Measurements from ENCODE around the gene DBP.

The DBP gene

DNA sequence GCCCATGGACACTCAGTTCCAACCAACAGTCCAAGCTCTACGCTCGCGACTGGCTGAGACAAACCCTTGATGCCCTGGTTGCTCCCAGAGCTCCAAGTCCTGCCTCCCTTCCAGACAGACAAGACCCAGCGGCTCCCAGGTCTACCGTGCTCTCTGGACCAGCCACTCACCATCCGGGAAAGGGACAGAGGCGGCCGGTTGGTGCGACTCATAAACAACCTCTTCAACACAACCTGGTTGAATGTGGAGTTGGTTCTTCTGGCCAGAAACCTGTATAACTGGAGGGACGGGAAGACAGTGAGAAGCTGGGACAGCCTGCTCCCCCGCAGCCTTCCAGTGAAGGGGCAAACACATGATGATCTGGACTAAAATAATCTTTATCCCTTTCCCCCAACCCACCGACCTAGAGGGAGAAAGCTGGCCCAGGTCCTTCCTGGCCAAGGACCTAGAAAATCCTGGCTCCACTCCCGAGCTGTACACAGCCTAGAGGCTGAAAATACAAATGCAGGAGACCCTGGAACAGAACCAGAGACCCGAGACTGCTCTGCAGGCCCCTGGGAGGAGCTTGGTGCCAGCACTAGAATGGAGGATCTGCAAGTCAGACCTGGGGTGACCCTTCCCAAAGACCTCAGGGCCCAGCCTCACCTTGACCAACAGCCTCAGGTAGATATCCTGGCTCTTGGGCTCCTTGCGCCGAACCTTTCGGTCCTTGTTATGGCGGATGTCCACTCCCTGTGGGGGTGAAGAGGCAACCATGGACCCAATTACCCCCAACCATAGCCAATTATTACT lies 19.8 kb downstream of the DBP start:
- Mint-ChIP-seq H3K27me3 (no peaks in the 10 kb centered on the region), H3K4me3 (peak overlapping the region; percentile 98), H3K36me3 (ENCODE audit: low read depth) (peaks cover 81% of the 10 kb centered on the region), H3K27ac (peak overlapping the region; percentile 99), H3K4me1 (ENCODE audit: low read depth) (peaks cover 37% of the 10 kb centered on the region), H3K9me3 (no peaks in the 10 kb centered on the region)
- no peak for DNase-seq

DNA sequence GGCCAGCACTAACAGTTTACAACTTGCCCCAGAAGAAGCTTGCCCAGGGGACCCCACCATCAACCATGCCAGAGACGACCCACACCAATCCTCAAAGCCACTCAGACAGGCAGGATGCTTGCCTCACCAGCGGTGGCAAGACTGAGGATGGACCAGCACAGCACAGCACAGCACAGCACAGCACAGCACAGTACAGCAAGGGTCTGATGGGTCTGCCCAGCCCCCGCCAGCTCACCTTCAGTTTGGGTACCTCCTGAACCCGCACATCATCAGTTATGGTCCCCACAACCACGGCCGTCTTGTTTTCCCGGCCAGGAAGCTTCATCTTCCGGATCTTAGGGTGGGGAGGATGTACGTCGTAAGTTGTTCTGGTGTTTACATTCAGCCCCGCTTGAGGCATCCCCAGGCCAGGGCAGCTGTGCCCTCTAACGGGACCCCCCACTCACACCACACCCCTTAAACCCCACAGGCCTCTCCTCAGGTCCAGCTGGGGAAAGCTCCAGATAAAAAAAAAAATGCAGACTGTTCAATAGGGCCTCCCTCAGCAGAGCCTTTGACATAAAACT lies 20.6 kb downstream of the DBP start:
- no peaks in the 10 kb centered on the region for H3K27me3 Mint-ChIP-seq
- peak overlapping the region; percentile 98 for H3K4me3 Mint-ChIP-seq
- DNase-seq, result no peak
- H3K36me3 Mint-ChIP-seq (ENCODE audit: low read depth), result peaks cover 80% of the 10 kb centered on the region
- peaks cover 32% of the 10 kb centered on the region for H3K4me1 Mint-ChIP-seq (ENCODE audit: low read depth)
- H3K9me3 Mint-ChIP-seq, result no peaks in the 10 kb centered on the region
- H3K27ac Mint-ChIP-seq, result peak overlapping the region; percentile 99

DNA sequence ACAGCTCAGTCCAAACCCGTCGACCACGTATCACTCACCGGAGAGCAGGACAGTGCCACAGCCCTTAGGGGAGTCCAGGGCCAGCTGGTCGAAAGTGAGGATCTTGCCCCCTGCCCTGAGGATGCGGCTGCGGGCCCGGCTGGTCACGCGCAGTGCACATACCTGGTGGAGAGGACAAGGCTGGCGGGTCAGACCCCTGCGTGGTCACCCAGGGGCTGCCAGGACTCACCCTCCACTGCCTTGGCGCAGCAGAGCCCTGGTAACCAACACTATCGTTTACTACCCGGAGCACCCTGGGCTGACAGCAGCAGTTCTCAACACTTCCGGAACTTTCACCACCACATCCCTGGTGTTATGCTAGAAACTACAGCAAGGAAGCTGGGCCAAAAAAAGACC lies 21.1 kb downstream of the DBP start:
- Mint-ChIP-seq H3K4me1 (ENCODE audit: low read depth) (peaks cover 29% of the 10 kb centered on the region), H3K9me3 (no peaks in the 10 kb centered on the region), H3K4me3 (peak overlapping the region; percentile 98), H3K27me3 (no peaks in the 10 kb centered on the region), H3K36me3 (ENCODE audit: low read depth) (peaks cover 75% of the 10 kb centered on the region), H3K27ac (peak overlapping the region; percentile 99)
- no peak for DNase-seq

DNA sequence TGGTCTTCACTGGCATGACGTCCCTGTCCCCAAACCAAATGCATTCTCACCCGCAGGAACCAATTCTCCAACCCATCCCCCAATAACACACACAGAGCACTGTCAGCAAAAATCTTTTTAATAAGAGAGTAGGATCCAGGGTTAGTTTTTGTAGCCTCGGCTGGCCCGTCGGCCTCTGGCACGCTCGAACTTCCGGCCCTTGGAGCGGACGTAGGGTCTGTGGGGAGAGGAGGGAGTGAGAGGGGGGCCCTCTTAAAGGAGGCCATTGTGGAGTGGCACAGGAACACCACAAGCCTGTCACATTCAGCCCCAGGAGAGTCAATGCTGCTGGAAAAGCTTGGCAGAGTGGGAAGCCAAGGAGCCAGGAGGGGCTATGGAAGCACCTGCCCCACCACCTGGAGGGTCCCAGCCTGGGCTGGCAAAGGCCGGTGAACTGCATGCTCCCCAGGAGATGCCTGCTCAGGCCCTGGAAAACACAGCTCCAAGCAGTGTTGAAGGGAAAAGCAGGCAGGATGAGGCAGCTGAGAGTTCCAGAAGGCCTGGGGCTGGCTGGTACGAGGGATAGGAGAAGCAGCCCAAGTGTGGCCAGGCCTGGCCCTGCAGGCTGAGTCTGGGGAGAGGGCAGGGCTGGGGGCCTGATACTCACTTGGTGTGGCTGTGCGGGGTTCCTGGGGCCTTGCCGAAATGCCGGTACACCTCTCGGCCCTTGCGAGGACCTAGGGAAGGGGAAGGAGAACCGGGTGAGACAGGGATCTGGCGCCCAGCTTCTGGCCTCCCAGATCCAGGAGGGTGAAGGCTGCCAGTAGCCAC lies 21.7 kb downstream of the DBP start:
- Mint-ChIP-seq H3K36me3 (ENCODE audit: low read depth) (peaks cover 75% of the 10 kb centered on the region), H3K27me3 (no peaks in the 10 kb centered on the region), H3K9me3 (no peaks in the 10 kb centered on the region), H3K4me3 (peak overlapping the region; percentile 98), H3K27ac (peak overlapping the region; percentile 99), H3K4me1 (ENCODE audit: low read depth) (peaks cover 29% of the 10 kb centered on the region)
- DNase-seq, result no peak

DNA sequence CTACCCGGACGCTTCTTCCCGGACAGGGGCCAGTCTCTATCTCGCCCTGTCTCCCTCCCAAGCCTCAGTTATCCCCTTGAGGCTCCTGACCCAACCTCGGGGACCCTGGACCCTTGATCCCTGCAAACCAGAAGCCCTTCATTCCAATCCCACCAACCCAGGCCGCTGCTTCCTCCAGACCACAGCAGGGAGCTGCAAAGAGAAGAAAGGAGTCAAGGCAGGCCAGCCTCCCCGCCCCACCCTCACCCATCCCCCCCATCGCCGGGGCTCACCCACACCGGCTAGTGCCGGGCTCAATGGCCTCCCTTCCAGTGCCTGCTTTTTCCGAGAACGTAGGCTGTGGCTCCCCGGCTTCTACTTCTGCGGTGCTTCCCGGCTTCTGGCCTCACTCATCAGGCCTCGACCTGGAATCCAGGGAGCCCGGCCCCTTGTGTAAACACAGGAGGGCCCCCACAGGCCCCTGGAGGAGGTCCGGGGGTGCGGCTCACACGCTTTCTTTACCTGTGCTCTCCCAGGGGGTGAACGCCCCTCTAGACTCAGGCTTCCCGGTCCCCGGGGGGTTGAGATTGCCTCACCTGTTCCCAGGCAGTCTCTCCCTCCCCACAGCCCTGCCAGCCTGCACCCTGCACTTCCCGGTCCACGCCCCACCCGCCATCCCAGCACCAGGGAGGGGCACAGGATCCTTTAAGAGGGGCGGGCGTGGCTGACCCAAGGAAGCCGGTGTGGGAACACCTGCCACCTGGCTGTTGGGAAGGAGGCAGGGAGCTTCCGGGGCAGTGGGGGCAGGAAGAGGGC lies 22.5 kb downstream of the DBP start, which contains the start of gene FAM83E:
Gene FAM83E (minus strand): TSS at position 641 of the 795 bp plus-strand sequence. CDS start 1,704 bp downstream, outside the sequence.
- peak; percentile 60 for DNase-seq
- peaks cover 22% of the 10 kb centered on the region for H3K4me1 Mint-ChIP-seq (ENCODE audit: low read depth)
- H3K9me3 Mint-ChIP-seq, result no peaks in the 10 kb centered on the region
- H3K27ac Mint-ChIP-seq, result peak within 1 kb of the TSS; percentile 99
- no peaks in the 10 kb centered on the region for H3K27me3 Mint-ChIP-seq
- peak within 1 kb of the TSS; percentile 98 for H3K4me3 Mint-ChIP-seq
- peaks cover 67% of the 10 kb centered on the region for H3K36me3 Mint-ChIP-seq (ENCODE audit: low read depth)

DNA sequence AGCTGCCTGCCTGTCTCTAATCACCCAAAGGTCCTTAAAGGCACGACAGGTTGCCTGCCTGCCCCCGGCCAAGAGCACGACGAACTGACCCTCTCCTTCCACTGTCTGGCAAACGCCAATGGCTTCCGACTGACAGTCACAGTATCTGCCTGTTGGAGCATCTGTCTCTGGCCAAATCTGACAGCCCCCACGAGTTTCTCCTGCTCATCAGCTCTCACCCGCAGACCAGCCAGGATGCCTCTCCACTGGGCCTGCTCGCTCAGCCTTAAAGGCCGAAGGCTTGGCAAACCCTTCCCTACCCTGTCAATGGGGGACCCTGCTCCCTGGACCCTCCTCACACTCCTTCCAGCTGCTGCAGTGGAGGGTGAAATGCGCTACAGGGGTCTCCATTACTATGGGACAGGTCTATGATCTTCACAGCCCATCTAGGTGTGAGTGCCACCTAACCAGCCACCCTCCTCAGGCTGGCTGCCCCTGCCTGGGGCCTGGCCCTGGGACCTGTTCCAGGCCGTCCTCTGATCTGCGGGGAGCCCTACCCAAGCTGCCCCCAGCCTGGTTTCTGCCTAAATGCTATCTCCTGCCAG lies 23.2 kb downstream of the DBP start:
- H3K9me3 Mint-ChIP-seq, result no peaks in the 10 kb centered on the region
- no peaks in the 10 kb centered on the region for H3K27me3 Mint-ChIP-seq
- H3K4me3 Mint-ChIP-seq, result peak overlapping the region; percentile 28
- H3K4me1 Mint-ChIP-seq (ENCODE audit: low read depth), result peaks cover 20% of the 10 kb centered on the region
- peaks cover 61% of the 10 kb centered on the region for H3K36me3 Mint-ChIP-seq (ENCODE audit: low read depth)
- DNase-seq, result peak; percentile 61
- peak overlapping the region; percentile 85 for H3K27ac Mint-ChIP-seq

DNA sequence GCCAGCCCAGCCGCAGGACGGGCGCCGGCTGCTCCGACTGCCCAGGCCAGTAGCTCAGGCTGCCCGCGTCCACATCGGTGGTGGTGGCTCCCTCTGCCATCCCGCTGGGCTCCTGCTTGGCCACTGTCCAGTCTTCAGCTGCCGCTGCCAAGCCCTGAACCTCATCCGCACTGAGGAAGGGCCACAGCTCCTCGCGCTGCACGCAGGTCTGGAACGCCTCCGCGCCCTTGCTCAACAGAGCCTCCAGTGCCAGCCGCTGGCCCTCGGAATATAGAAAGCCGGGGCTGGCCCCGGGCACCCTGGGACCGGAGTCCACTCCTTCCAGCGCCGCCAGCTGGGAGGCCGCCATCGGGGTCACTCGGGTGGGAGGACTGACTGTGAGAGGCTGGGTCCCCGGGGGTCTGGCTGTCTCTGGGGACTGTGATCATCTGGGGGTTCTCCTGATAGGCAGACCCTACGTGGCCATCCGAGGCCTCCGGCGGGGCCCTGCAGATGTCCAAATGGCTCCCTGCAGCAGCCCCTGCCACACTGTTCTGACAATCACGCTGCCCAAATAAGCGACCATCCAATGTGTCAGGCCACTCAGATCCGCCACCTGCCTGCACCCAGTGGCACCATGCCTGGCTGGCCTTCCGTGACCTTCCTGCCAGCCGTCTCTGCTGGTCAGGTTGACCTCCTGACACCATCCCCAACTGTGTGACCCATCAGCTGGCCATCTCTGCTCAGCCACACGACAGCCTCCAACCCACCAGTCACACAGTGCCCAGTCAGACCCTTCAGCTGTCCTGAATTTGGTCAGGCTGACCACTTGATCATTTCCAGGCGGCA lies 23.9 kb downstream of the DBP start:
- Mint-ChIP-seq H3K4me1 (ENCODE audit: low read depth) (peaks cover 23% of the 10 kb centered on the region), H3K9me3 (no peaks in the 10 kb centered on the region), H3K4me3 (no peak overlapping the region), H3K36me3 (ENCODE audit: low read depth) (peaks cover 54% of the 10 kb centered on the region), H3K27me3 (no peaks in the 10 kb centered on the region), H3K27ac (peak overlapping the region; percentile 85)
- DNase-seq, result no peak

DNA sequence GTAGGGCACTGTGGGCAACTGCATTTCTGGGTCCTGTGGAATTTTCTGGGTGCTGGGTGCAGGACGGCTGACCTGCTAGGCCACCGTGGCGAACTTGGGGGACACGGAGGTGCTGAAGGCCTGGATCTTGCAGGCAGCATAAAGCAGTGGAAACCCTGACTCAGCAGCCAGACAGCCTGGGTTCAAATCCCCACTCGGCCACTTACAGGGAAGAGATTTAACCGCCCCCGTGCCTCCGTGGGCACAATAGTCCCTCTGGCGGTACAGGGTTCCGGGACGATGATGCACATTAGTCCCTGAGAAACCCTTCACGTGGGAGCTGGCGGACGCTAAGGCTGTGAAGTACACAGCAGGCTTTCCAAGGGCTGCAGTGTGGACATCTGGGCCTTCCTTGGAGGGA lies 25.3 kb downstream of the DBP start:
- peaks cover 19% of the 10 kb centered on the region for H3K4me1 Mint-ChIP-seq (ENCODE audit: low read depth)
- peak overlapping the region; percentile 71 for H3K27ac Mint-ChIP-seq
- DNase-seq, result no peak
- no peaks in the 10 kb centered on the region for H3K27me3 Mint-ChIP-seq
- H3K4me3 Mint-ChIP-seq, result no peak overlapping the region
- no peaks in the 10 kb centered on the region for H3K9me3 Mint-ChIP-seq
- peaks cover 40% of the 10 kb centered on the region for H3K36me3 Mint-ChIP-seq (ENCODE audit: low read depth)

DNA sequence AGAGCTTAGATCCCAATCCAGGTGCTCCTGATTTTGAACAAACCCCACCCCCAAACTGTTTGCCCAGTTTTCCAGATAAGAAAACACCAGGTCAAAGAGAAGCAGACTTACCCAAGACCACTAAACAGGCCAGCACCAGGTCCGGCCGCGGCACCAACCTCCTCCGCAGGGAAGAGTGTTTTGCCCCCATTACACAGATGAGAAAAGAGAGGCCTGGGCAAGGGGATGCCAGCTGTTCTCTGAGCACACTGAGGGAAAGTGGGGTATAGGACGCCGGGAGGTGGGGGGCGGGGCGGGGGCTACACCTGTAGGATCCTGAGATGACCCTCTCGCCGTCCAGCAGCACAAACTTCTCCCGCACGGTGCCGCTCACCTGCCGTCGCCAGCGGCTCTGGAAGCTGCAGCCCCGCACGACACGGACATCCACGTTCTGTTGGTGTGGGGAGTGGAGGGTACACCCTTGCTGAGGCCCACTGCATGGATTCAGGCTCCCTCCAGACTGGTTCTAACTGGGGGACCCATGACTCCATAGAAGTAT lies 27.5 kb downstream of the DBP start:
- Mint-ChIP-seq H3K36me3 (ENCODE audit: low read depth) (peaks cover 18% of the 10 kb centered on the region), H3K27me3 (no peaks in the 10 kb centered on the region), H3K4me3 (no peak overlapping the region), H3K9me3 (no peaks in the 10 kb centered on the region), H3K27ac (no peak overlapping the region), H3K4me1 (ENCODE audit: low read depth) (peaks cover 4% of the 10 kb centered on the region)
- DNase-seq, result no peak

DNA sequence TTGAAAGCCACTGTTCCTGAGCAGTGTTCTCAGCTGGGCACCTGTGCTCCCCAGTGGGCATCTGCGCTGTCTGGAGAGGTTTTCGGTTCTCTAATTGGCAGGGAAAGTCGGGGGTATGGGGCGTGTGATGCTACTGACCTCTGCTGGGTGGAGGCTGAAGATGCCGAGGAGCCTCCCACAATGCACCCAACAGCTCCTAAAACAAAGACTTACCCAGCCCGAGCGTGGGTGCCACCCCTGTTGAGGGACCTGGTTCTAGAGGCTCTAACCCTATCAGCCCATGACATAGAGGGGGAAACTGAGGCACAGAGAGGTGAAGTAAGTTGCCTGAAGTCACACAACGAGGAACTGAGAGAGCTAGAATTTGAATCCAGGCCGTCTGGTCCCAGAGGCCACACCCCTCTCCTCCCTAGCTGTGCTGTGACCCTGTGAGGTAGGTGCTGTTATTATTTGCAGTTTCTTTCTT lies 28.3 kb downstream of the DBP start:
- no peaks in the 10 kb centered on the region for H3K27me3 Mint-ChIP-seq
- H3K36me3 Mint-ChIP-seq (ENCODE audit: low read depth), result peaks cover 10% of the 10 kb centered on the region
- H3K9me3 Mint-ChIP-seq, result no peaks in the 10 kb centered on the region
- peak; percentile 64 for DNase-seq
- peaks cover 4% of the 10 kb centered on the region for H3K4me1 Mint-ChIP-seq (ENCODE audit: low read depth)
- no peak overlapping the region for H3K4me3 Mint-ChIP-seq
- peak overlapping the region; percentile 73 for H3K27ac Mint-ChIP-seq

DNA sequence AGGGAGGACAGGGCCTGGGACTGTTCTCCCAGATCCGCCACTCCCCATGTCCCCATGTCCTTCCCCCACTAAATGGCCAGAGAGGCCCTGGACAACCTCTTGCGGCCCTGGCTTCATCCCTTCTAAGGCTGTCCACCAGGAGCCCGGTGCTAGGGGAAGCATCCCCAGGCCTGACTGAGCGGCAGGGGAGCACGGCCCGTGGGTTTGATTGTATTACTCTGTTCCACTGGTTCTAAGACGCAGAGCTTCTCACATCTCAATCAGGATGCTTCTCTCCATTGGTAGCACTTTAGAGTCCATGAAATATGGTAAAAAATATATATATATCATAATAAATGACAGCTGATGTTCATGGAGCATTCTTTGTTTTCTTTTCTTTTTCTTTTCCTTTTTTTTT lies 29.8 kb downstream of the DBP start:
- Mint-ChIP-seq H3K27ac (no peak overlapping the region), H3K9me3 (no peaks in the 10 kb centered on the region), H3K4me1 (ENCODE audit: low read depth) (peaks cover 4% of the 10 kb centered on the region), H3K36me3 (ENCODE audit: low read depth) (peaks cover 7% of the 10 kb centered on the region), H3K4me3 (no peak overlapping the region), H3K27me3 (no peaks in the 10 kb centered on the region)
- DNase-seq, result no peak

DNA sequence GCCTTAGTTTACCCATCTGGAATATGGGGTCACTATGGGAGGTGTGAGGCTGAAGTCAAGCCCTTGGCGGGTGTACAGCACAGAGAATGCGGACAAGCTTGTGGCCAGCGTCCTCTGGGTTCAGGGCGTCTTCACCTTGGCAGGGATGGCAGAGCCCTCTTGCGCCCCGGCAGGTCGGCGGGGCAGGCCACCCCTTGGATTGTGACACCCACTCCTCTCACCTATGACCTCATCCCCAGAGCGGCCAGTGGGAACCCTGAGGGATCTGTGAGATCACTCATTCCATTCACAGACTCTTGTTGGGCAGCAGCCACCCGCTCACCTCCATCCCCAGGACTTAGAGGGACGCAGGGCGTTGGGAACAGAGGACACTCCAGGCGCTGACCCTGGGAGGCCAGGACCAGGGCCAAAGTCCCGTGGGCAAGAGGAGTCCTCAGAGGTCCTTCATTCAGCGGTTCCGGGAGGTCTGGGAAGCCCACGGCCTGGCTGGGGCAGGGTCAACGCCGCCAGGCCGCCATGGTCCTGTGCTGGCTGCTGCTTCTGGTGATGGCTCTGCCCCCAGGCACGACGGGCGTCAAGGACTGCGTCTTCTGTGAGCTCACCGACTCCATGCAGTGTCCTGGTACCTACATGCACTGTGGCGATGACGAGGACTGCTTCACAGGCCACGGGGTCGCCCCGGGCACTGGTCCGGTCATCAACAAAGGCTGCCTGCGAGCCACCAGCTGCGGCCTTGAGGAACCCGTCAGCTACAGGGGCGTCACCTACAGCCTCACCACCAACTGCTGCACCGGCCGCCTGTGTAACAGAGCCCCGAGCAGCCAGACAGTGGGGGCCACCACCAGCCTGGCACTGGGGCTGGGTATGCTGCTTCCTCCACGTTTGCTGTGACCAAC lies 30.5 kb downstream of the DBP start, which contains the start of gene SPACA4:
Gene SPACA4 (plus strand): TSS at position 280 of the 896 bp plus-strand sequence. CDS start 237 bp downstream, at position 517.
- Mint-ChIP-seq H3K27me3 (no peaks in the 10 kb centered on the region), H3K27ac (no peak within 1 kb of the TSS)

More for the DNA sequence above, 30.5 kb downstream of the DBP start, which contains the start of gene SPACA4:
- peaks cover 4% of the 10 kb centered on the region for H3K4me1 Mint-ChIP-seq (ENCODE audit: low read depth)
- no peak within 1 kb of the TSS for H3K4me3 Mint-ChIP-seq
- peaks cover 3% of the 10 kb centered on the region for H3K36me3 Mint-ChIP-seq (ENCODE audit: low read depth)
- no peak for DNase-seq
- H3K9me3 Mint-ChIP-seq, result no peaks in the 10 kb centered on the region
